ENCODE measurements around the gene LRRC25.
"Not testable (repeated sequence)": the region's sequence is repeated elsewhere in the genome, so short reads cannot be mapped to it uniquely, and the experiment has no call there.

Gene LRRC25

GRCh38 chr19:18364277-18364825 lies 33.1 kb downstream of the LRRC25 start:
- DNase-seq; intact Hi-C loops (cut with DNase I): not testable (repeated sequence)

GRCh38 chr19:18363787-18364186 lies 33.6 kb downstream of the LRRC25 start:
- DNase-seq: no peak
- intact Hi-C loops (cut with DNase I): no loop called here

GRCh38 chr19:18362934-18363542 lies 34.4 kb downstream of the LRRC25 start:
- DNase-seq: no peak
- intact Hi-C loops (cut with DNase I): no loop called here

- no peak for DNase-seq
- intact Hi-C loops (cut with DNase I): no loop called here
Observed at GRCh38 chr19:18361646-18362045, 35.8 kb downstream of the LRRC25 start.

- no peak for DNase-seq
- intact Hi-C loops (cut with DNase I): no loop called here
Observed at GRCh38 chr19:18357041-18357440, 40.4 kb downstream of the LRRC25 start.

- intact Hi-C loops (cut with DNase I): not testable (repeated sequence)
Observed at GRCh38 chr19:18354743-18355142, 42.7 kb downstream of the LRRC25 start.

GRCh38 chr19:18353378-18354005 lies 43.9 kb downstream of the LRRC25 start:
- intact Hi-C loops (cut with DNase I): no loop called here

More at GRCh38 chr19:18354743-18355142, 42.7 kb downstream of the LRRC25 start:
- DNase-seq: not testable (repeated sequence)

GRCh38 chr19:18351544-18351943 lies 45.9 kb downstream of the LRRC25 start:
- DNase-seq: no peak
- intact Hi-C loops (cut with DNase I): no loop called here

More at GRCh38 chr19:18353378-18354005, 43.9 kb downstream of the LRRC25 start:
- DNase-seq: no peak

GRCh38 chr19:18350490-18350889 lies 46.9 kb downstream of the LRRC25 start:
- DNase-seq: no peak
- intact Hi-C loops (cut with DNase I): no loop called here

- intact Hi-C loops (cut with DNase I): loop anchor here (10.0 kb wide), 1 partner anchor 65 kb away; the partner anchor contains the start of gene SSBP4
- DNase-seq: peak in 41 of 42 donors; percentile 18 to 77 (median 50)
Observed at GRCh38 chr19:18349524-18350128, 47.8 kb downstream of the LRRC25 start.

GRCh38 chr19:18348818-18349339 lies 48.5 kb downstream of the LRRC25 start:
- intact Hi-C loops (cut with DNase I): loop anchor here (10.0 kb wide), 1 partner anchor 66 kb away; the partner anchor contains the start of gene SSBP4
- DNase-seq: not testable (repeated sequence)

- no peak for DNase-seq
- intact Hi-C loops (cut with DNase I): loop anchor here (10.0 kb wide), 1 partner anchor 67 kb away; the partner anchor contains the start of gene SSBP4
Observed at GRCh38 chr19:18348171-18348570, 49.3 kb downstream of the LRRC25 start.

- intact Hi-C loops (cut with DNase I): loop anchor here (10.0 kb wide), 1 partner anchor 69 kb away; the partner anchor contains the start of gene SSBP4
- peak in 39 of 42 donors; percentile 26 to 85 (median 56) for DNase-seq
Observed at GRCh38 chr19:18346091-18346490, 51.3 kb downstream of the LRRC25 start.

- intact Hi-C loops (cut with DNase I): loop anchor here (10.0 kb wide), 1 partner anchor 70 kb away; the partner anchor contains the start of gene SSBP4
- no peak for DNase-seq
Observed at GRCh38 chr19:18345296-18345695, 52.1 kb downstream of the LRRC25 start.

- no peak for DNase-seq
- intact Hi-C loops (cut with DNase I): loop anchor here (10.0 kb wide), 1 partner anchor 70 kb away; the partner anchor contains the start of gene SSBP4
Observed at GRCh38 chr19:18344582-18344950, 52.9 kb downstream of the LRRC25 start.

- no peak for DNase-seq
- intact Hi-C loops (cut with DNase I): loop anchor here (10.0 kb wide), 1 partner anchor 73 kb away; the partner anchor contains the start of gene SSBP4
Observed at GRCh38 chr19:18342090-18342632, 55.3 kb downstream of the LRRC25 start.
